Measurements from ENCODE around the gene KIF26B.

KIF26B gene

DNA sequence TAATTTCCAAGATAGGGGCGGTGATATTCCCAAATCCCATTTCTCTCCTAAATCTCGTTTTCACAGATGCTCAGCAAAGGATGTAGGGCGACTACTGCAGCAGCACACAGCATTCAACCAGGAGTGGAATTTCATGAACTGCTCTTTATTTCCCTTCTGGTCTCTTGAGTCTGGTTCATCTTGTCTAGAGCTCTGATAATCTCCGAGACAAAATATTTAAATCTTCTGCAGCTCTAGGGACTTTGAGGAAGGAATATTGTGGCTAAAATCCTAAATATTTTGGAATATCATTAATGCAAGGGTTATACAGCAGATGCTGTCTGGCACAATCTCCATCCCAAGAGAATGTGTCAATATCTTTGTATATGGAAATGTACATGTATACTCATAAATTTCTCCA lies 45.4 kb downstream of the KIF26B start:
- TF ChIP-seq POLR2A (IDR thresholded peaks at IDR 0.05; ENCODE audit: extremely low read depth, insufficient read length) (no peak), CTCF (IDR thresholded peaks at IDR 0.05; ENCODE audit: low read depth, low read length) (no peak), MYC (IDR thresholded peaks at IDR 0.05; ENCODE audit: low read depth, low read length) (no peak)
- TF ChIP-seq, protein P1, sequence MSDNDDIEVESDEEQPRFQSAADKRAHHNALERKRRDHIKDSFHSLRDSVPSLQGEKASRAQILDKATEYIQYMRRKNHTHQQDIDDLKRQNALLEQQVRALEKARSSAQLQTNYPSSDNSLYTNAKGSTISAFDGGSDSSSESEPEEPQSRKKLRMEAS (IDR thresholded peaks at IDR 0.05; ENCODE audit: low read depth, low read length): no peak
- H3K4me3 ChIP-seq (ENCODE audit: low read depth, low read length): no peak overlapping the region
- DNase-seq (ENCODE audit: low read depth): no peak

GRCh38 chr1:245201201-245201600 lies 46.4 kb downstream of the KIF26B start:
- DNase-seq (ENCODE audit: low read depth): no peak
- no peak overlapping the region for H3K4me3 ChIP-seq (ENCODE audit: low read depth, low read length)
- TF ChIP-seq CTCF (IDR thresholded peaks at IDR 0.05; ENCODE audit: low read depth, low read length) (no peak), MYC (IDR thresholded peaks at IDR 0.05; ENCODE audit: low read depth, low read length) (no peak), POLR2A (IDR thresholded peaks at IDR 0.05; ENCODE audit: extremely low read depth, insufficient read length) (no peak)
- TF ChIP-seq, protein P1 (IDR thresholded peaks at IDR 0.05; ENCODE audit: low read depth, low read length): no peak

GRCh38 chr1:245201827-245202226 lies 47.0 kb downstream of the KIF26B start:
- H3K4me3 ChIP-seq (ENCODE audit: low read depth, low read length): no peak overlapping the region
- DNase-seq (ENCODE audit: low read depth): no peak
- TF ChIP-seq POLR2A (IDR thresholded peaks at IDR 0.05; ENCODE audit: extremely low read depth, insufficient read length) (no peak), CTCF (IDR thresholded peaks at IDR 0.05; ENCODE audit: low read depth, low read length) (no peak), MYC (IDR thresholded peaks at IDR 0.05; ENCODE audit: low read depth, low read length) (no peak)
- TF ChIP-seq, protein P1 (IDR thresholded peaks at IDR 0.05; ENCODE audit: low read depth, low read length): no peak

DNA sequence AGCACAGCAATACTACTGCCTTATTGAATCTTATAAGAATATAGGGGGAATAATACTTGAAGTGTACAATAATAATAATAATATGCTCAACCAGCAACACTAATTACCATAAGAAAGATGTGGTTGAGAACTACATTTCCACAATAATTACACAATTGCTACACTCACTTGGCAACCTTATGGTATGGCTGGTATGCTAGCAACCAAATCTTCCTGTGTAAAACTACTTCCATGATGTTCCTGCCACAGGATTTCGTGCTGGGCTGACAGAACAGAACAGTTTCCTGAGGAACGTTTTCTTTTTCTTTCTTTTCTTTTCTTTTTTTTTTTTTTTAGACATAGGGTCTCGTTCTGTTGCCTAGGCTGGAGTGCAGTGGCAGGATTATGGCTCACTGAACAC lies 50.6 kb downstream of the KIF26B start:
- DNase-seq (ENCODE audit: low read depth): no peak
- H3K4me3 ChIP-seq (ENCODE audit: low read depth, low read length): no peak overlapping the region
- TF ChIP-seq CTCF (IDR thresholded peaks at IDR 0.05; ENCODE audit: low read depth, low read length): no peak
- TF ChIP-seq, protein P1 (IDR thresholded peaks at IDR 0.05; ENCODE audit: low read depth, low read length): no peak
- no peak for TF ChIP-seq MYC (IDR thresholded peaks at IDR 0.05; ENCODE audit: low read depth, low read length)
- TF ChIP-seq POLR2A (IDR thresholded peaks at IDR 0.05; ENCODE audit: extremely low read depth, insufficient read length): no peak

DNA sequence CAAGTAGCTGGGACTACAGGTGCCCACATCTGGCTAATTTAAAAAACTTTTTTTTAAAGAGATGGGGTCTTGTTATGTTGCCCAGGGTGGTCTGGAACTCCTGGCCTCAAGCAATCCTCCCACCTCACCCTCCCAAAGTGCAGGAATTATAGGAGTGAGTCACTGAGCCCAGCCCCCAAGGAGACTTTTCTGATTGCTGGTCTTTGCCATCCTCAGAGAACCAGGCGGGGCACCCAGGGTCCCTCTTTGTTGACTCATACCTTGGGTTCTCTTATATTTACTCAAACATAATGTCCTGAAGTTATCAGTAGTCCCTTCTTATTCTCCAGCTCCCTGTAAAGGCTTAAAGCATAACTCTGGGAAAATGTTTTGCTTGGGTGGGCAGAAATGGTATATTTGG lies 51.1 kb downstream of the KIF26B start:
- no peak overlapping the region for H3K4me3 ChIP-seq (ENCODE audit: low read depth, low read length)
- no peak for DNase-seq (ENCODE audit: low read depth)
- TF ChIP-seq POLR2A (IDR thresholded peaks at IDR 0.05; ENCODE audit: extremely low read depth, insufficient read length): no peak
- TF ChIP-seq CTCF (IDR thresholded peaks at IDR 0.05; ENCODE audit: low read depth, low read length): no peak
- no peak for TF ChIP-seq MYC (IDR thresholded peaks at IDR 0.05; ENCODE audit: low read depth, low read length)
- TF ChIP-seq, protein P1 (IDR thresholded peaks at IDR 0.05; ENCODE audit: low read depth, low read length): no peak

Measured in NB4 (cell line).